ENCODE measurements around the gene CTIF. TPM values are rescaled to one million over a fixed set of nuclear protein-coding genes. Genes with fewer than 3 reads are reported as not detected.

Gene CTIF
- total RNA-seq, 2 experiments from 2014 or later: 5.7 to 5.9 TPM

GRCh38 chr18:48775372-48776155, 236.7 kb downstream of the CTIF start:
- peaks cover 7% of the 10 kb centered on the region for H3K4me1 Mint-ChIP-seq
- ATAC-seq (no peak), DNase-seq (no peak)
- H3K9me3 Mint-ChIP-seq (ENCODE audit: low read depth): no peaks in the 10 kb centered on the region
- H3K27me3 Mint-ChIP-seq: no peaks in the 10 kb centered on the region
- no peak overlapping the region for H3K27ac Mint-ChIP-seq
- no peaks in the 10 kb centered on the region for H3K36me3 Mint-ChIP-seq
- CTCF ChIA-PET: interaction anchor here (1.3 to 2.2 kb wide), 5 partner anchors 10 to 150 kb away, joined by 3 to 11 read pairs (median 5); no protein-coding TSS in a partner anchor
- H3K4me3 Mint-ChIP-seq: no peak overlapping the region

DNA sequence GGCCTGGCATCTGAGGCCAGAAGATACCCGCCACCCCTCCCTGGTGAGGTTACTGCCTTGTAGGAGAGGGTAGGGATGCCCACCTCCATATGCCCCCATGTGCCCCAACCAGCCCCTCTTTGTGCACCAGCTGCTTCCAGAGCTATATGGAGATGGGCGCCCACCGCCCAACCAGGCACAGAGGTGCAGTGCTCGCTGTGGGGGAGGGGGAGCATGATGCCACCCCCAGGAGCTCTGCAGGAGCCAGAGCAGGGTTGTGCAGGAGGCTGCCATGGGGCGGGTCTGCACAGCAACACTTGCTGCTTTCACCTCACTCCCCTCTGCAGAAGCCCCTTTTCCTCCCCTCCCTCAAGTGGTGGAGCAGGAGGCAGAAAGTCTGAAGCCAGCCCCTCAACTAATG, 237.3 kb downstream of the CTIF start:
- DNase-seq: no peak
- no peak for ATAC-seq
- Mint-ChIP-seq H3K4me1 (peaks cover 7% of the 10 kb centered on the region), H3K27ac (no peak overlapping the region), H3K9me3 (ENCODE audit: low read depth) (no peaks in the 10 kb centered on the region), H3K4me3 (no peak overlapping the region), H3K27me3 (no peaks in the 10 kb centered on the region), H3K36me3 (no peaks in the 10 kb centered on the region)
- CTCF ChIA-PET: interaction anchor here (0.5 to 2.2 kb wide), 17 partner anchors 10 to 461 kb away, joined by 3 to 11 read pairs (median 4); no protein-coding TSS in a partner anchor

DNA sequence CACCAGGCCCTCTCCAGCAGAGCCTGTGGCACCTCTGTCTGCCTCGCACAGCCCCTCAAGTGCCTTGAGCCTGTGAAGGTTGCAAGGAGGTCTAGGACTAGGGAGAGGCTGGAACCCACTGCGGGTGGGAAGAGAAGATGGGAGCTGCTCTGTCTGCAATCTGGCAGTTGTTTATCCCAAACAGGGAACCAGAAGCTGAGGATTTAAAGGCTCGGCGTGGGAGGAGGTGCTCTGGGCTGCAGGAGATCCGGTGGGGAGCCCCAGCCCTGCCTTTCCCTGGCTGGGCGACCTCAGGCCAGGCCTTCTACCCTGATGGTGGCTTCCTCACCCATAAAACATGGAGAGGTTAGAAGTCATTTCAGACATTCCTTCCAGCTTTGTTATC, 237.8 kb downstream of the CTIF start:
- ATAC-seq: no peak
- Mint-ChIP-seq H3K36me3 (no peaks in the 10 kb centered on the region), H3K4me1 (peaks cover 7% of the 10 kb centered on the region), H3K27me3 (no peaks in the 10 kb centered on the region), H3K4me3 (no peak overlapping the region), H3K27ac (no peak overlapping the region), H3K9me3 (ENCODE audit: low read depth) (no peaks in the 10 kb centered on the region)
- CTCF ChIA-PET: interaction anchor here (0.5 to 2.2 kb wide), 18 partner anchors 9 to 461 kb away, joined by 3 to 11 read pairs (median 4); no protein-coding TSS in a partner anchor
- no peak for DNase-seq

DNA sequence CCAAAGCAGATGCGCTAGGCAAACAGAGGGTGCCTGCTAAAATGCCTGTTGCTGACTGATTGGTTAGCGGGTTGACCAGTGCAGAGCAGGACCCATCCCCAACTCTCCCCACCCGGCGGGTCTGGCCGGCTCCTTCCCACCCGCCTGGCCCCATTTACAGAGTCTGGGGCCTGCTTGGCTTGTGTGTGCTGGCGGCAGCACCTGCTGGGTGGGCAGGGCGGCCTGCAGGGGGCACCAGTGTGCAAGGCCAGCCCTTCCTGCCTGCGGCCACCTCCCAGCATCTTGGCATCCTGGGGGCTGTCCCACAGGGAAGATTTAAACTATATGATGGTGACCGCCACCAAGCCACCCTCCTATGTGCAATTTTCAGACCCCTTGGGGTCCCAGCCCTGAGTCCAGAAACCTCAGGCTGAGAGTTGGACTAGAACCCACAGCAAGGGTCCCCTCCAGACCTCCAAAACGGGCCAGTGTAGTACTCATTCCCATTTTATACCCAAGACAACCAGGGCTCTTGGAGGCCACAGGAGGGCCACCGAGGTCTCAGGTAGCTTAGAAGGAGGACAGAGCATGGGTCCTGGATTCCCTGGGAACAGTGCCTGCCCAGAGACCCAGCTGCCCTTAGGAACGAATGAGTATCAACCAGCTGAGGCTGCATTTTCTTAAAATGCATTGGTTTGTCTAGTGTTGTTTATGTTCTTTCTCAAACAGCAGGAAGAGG, 238.4 kb downstream of the CTIF start:
- H3K27ac Mint-ChIP-seq: peak overlapping the region; percentile 26
- no peak overlapping the region for H3K4me3 Mint-ChIP-seq
- DNase-seq: peak; percentile 78
- peaks cover 7% of the 10 kb centered on the region for H3K4me1 Mint-ChIP-seq
- ATAC-seq: peak; percentile 90
- H3K36me3 Mint-ChIP-seq: no peaks in the 10 kb centered on the region
- no peaks in the 10 kb centered on the region for H3K9me3 Mint-ChIP-seq (ENCODE audit: low read depth)
- CTCF ChIA-PET: interaction anchor here (0.6 to 2.5 kb wide), 25 partner anchors 9 to 460 kb away, joined by 3 to 12 read pairs (median 4); no protein-coding TSS in a partner anchor
- H3K27me3 Mint-ChIP-seq: no peaks in the 10 kb centered on the region

- no peak for ATAC-seq
- no peak overlapping the region for H3K27ac Mint-ChIP-seq
- H3K36me3 Mint-ChIP-seq: no peaks in the 10 kb centered on the region
- CTCF ChIA-PET: interaction anchor here (0.7 to 2.5 kb wide), 16 partner anchors 8 to 400 kb away, joined by 3 to 12 read pairs (median 4); no protein-coding TSS in a partner anchor
- H3K27me3 Mint-ChIP-seq: no peaks in the 10 kb centered on the region
- H3K4me3 Mint-ChIP-seq: no peak overlapping the region
- no peak for DNase-seq
- peaks cover 7% of the 10 kb centered on the region for H3K4me1 Mint-ChIP-seq
- no peaks in the 10 kb centered on the region for H3K9me3 Mint-ChIP-seq (ENCODE audit: low read depth)
These were observed 238.9 kb downstream of the CTIF start for GRCh38 chr18:48777744-48778116.

GRCh38 chr18:48778344-48779011, 239.6 kb downstream of the CTIF start:
- Mint-ChIP-seq H3K36me3 (no peaks in the 10 kb centered on the region), H3K4me1 (peaks cover 7% of the 10 kb centered on the region), H3K9me3 (ENCODE audit: low read depth) (no peaks in the 10 kb centered on the region), H3K27ac (no peak overlapping the region), H3K4me3 (no peak overlapping the region), H3K27me3 (no peaks in the 10 kb centered on the region)
- ATAC-seq: no peak
- DNase-seq: no peak
- CTCF ChIA-PET: interaction anchor here (0.7 to 2.5 kb wide), 11 partner anchors 56 to 243 kb away, joined by 3 to 12 read pairs (median 4); no protein-coding TSS in a partner anchor

DNA sequence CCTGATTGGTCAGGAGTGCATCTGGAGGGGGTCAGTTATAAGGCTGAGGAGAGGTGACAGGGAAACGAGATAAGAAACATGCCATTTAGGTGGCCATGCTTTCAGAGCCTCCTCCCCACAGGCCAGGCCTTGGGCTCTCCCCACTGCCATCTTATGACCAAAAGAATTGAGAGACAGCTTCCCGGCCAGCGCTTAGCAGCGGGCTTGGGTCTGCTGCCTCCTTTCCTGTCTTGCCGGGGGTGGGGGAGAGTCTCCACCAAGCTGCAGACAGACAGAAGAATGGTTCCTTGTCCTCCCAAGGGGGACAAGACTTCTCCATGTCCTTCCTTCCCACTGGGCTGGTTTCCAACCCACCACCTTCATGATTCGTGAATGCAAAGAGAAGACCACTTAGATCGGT, 240.6 kb downstream of the CTIF start:
- Mint-ChIP-seq H3K27ac (no peak overlapping the region), H3K36me3 (no peaks in the 10 kb centered on the region), H3K4me3 (no peak overlapping the region), H3K9me3 (ENCODE audit: low read depth) (no peaks in the 10 kb centered on the region), H3K4me1 (peaks cover 12% of the 10 kb centered on the region), H3K27me3 (no peaks in the 10 kb centered on the region)
- no peak for DNase-seq
- ATAC-seq: no peak
- CTCF ChIA-PET: interaction anchor here (1.2 to 2.5 kb wide), 2 partner anchors 14 to 133 kb away, joined by 3 to 12 read pairs; no protein-coding TSS in a partner anchor

DNA sequence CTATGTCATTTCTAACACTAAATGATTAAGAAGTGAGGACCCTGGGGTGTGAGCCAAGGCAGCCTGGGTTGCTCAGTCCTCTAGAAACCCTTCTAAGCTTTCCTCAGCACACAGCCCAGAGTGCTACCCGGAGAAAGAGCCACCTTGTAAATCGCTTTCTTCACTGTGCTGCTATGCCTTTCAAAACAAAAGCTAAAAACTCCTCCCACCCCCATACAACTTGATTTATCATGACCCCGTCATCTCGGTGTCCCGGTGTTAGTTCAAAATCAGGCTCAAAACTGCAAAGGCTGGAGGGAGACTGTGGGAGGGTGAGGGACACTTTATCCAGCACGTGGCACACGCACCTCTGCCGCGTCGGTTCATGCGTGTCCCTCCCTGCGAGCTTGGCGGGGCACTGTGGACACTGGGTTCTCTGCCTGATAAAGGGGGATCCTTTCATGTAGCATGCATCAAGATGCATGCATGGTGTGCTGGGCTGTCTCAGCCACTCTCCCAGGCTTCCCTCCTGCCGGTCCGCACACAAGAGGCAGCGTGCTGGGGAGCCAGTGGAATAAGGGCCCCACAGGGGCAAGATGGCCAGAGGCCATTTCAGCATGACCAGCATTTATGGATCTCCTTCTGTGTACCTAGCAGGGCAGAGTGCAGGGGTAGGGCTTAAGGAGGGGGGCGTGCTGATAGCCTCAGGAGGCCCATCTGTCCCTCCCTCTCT, 241.5 kb downstream of the CTIF start:
- H3K27ac Mint-ChIP-seq: no peak overlapping the region
- no peaks in the 10 kb centered on the region for H3K9me3 Mint-ChIP-seq (ENCODE audit: low read depth)
- CTCF ChIA-PET: interaction anchor here (0.6 to 1.2 kb wide), 2 partner anchors 13 to 652 kb away, joined by 3 read pairs; no protein-coding TSS in a partner anchor
- H3K36me3 Mint-ChIP-seq: no peaks in the 10 kb centered on the region
- no peaks in the 10 kb centered on the region for H3K27me3 Mint-ChIP-seq
- ATAC-seq (no peak), DNase-seq (no peak)
- peaks cover 21% of the 10 kb centered on the region for H3K4me1 Mint-ChIP-seq
- H3K4me3 Mint-ChIP-seq: no peak overlapping the region

DNA sequence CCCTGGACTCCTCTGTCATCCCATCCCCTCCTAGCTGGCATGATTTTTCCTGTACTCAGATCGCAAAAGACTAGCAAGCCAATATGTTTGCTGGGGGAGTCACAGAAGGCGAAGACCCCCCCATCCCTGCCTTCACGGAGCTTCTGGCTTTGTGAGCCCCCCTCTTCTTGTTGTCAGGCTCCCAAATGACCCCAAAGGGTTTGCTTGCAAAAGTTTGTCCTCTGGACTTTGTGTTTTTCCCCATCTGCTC, 242.0 kb downstream of the CTIF start:
- CTCF ChIA-PET: no interaction called here
- ATAC-seq: no peak
- Mint-ChIP-seq H3K4me3 (no peak overlapping the region), H3K4me1 (peaks cover 26% of the 10 kb centered on the region), H3K36me3 (no peaks in the 10 kb centered on the region), H3K9me3 (ENCODE audit: low read depth) (no peaks in the 10 kb centered on the region), H3K27me3 (no peaks in the 10 kb centered on the region), H3K27ac (no peak overlapping the region)
- DNase-seq: no peak

DNA sequence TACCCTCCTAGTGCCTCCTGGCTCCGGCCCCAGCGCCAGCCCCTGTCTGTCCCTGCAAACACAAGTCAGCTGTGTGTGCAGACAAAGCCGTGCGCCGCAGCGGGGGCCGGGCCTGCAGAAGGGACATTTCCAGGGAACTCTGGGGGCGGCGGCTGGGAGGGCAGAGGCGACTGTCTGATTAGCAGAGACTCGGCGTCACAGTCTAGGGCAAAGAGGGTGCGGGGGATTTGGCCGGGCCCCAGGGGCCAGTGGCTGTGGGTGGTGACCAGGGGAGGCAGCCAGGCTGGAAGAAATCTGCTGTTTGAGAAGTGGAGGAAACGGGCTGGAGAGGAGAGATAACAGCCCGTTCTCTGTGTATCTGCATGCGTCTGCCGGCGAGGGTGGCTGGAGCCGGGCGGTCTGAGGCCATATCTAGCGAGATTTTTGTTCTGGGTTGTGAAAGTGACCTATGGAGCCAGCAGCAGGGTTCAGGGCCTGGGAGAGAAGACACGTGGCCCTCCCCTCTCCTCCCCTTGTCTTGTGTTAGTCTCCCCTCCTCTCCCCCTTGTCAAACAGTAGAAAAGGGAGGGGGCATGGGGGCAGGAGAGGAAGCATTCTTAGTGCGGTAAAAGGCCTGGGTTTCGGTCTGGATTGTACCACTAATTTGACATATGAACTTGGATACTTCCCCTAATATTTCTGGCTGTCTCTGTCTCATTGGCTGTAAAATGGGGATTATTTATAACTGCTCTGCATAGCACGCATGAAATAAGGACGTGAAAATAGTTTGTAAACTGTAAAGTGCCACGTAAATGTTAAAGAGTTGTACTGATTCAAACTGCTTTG, 242.5 kb downstream of the CTIF start:
- Mint-ChIP-seq H3K4me3 (no peak overlapping the region), H3K27me3 (no peaks in the 10 kb centered on the region), H3K9me3 (ENCODE audit: low read depth) (no peaks in the 10 kb centered on the region), H3K36me3 (no peaks in the 10 kb centered on the region), H3K27ac (no peak overlapping the region), H3K4me1 (peaks cover 31% of the 10 kb centered on the region)
- DNase-seq (no peak), ATAC-seq (no peak)
- CTCF ChIA-PET: no interaction called here

DNA sequence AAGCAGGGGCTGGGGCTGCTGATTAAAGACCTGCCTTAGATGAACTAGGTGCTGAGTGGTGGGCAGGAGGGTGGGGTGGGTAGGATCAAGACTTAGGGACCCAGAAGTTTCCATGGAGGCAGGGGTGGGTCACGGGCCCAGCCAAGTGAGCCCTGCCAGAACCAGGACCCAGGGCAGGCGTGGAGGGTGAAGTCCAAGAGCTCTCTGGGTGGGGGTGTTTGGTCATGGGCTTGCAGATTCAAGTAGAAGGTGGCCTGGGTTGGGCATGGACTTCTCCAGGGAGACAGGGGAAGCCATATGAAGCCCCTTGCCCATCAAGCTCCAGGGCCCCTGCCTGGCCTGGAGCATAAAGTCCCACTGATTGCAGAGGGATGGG, 243.1 kb downstream of the CTIF start:
- H3K4me3 Mint-ChIP-seq: no peak overlapping the region
- CTCF ChIA-PET: no interaction called here

GRCh38 chr18:48782381-48782861, 243.6 kb downstream of the CTIF start:
- DNase-seq (no peak), ATAC-seq (no peak)
- H3K4me3 Mint-ChIP-seq: no peak overlapping the region
- H3K4me1 Mint-ChIP-seq: peaks cover 28% of the 10 kb centered on the region
- H3K9me3 Mint-ChIP-seq (ENCODE audit: low read depth): no peaks in the 10 kb centered on the region
- no peak overlapping the region for H3K27ac Mint-ChIP-seq
- CTCF ChIA-PET: interaction anchor here (0.9 kb wide), 1 partner anchor 228 kb away, joined by 3 read pairs; no protein-coding TSS in a partner anchor
- H3K27me3 Mint-ChIP-seq: no peaks in the 10 kb centered on the region
- no peaks in the 10 kb centered on the region for H3K36me3 Mint-ChIP-seq

More for the DNA sequence above, 243.1 kb downstream of the CTIF start:
- Mint-ChIP-seq H3K9me3 (ENCODE audit: low read depth) (no peaks in the 10 kb centered on the region), H3K36me3 (no peaks in the 10 kb centered on the region), H3K27ac (no peak overlapping the region), H3K4me1 (peaks cover 33% of the 10 kb centered on the region), H3K27me3 (no peaks in the 10 kb centered on the region)
- DNase-seq (no peak), ATAC-seq (no peak)
